Testis (tissue), 2 donors: ENCODE measurements around the gene LUZP1.

Source experiments
- POLR2A ChIP-seq: fragments of 450-650 bp; IDR thresholded peaks from one replicate; pipeline ENCODE4 v1.6.1; 2017; ENCODE audit warnings: antibody characterized with exemption, mild to moderate bottlenecking, moderate library complexity
- TF ChIP-seq, protein P1 (sequence below), 3 experiments: fragments of 450-650 bp in 2 of 3; fragments of 200-600 bp in 1 of 3; sonication (generic) in 1 of 3; IDR thresholded peaks; one replicate each; pipeline ENCODE4 v1.5.1; 2016 to 2019; ENCODE audit warnings: antibody characterized with exemption in 3 of 3, mild to moderate bottlenecking in 2 of 3, moderate library complexity in 1 of 3

DNA sequence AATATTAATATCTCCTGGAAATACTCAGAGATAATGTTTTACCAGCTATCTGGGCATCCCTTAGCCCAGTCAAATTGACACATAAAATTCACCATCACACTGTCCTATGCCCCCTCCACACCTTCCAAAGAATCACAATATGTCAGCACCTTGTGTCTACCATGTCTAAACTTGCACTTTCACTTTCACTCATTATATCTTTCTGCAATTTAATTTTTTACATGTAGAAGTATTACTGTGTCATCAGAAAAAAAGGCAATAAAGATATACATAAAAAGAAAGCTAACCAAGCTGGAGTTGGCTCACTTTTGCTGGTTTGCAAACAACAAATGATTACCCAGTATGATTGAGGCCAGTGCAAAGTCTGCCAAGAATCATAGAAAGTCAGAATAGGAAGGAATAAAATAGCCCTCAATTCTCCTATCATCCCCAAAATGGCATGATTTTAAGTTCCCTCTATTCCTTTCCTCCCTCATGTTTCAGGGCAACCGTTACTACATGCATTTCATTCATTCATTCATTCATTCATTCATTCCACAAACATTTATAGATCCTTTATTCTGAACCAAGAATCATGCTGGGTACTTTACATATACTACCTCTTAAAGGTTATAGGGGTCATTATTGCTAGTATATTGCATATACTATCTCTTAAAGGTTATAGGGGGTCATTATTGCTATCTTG is 5.9 kb upstream of the LUZP1 start:
- TF ChIP-seq, protein P1, sequence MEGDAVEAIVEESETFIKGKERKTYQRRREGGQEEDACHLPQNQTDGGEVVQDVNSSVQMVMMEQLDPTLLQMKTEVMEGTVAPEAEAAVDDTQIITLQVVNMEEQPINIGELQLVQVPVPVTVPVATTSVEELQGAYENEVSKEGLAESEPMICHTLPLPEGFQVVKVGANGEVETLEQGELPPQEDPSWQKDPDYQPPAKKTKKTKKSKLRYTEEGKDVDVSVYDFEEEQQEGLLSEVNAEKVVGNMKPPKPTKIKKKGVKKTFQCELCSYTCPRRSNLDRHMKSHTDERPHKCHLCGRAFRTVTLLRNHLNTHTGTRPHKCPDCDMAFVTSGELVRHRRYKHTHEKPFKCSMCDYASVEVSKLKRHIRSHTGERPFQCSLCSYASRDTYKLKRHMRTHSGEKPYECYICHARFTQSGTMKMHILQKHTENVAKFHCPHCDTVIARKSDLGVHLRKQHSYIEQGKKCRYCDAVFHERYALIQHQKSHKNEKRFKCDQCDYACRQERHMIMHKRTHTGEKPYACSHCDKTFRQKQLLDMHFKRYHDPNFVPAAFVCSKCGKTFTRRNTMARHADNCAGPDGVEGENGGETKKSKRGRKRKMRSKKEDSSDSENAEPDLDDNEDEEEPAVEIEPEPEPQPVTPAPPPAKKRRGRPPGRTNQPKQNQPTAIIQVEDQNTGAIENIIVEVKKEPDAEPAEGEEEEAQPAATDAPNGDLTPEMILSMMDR (IDR thresholded peaks at IDR 0.05): no peak
- no peak for TF ChIP-seq POLR2A
